HG03108 (cell line): ENCODE data around the gene MTNR1A.
"Not testable (repeated sequence)": the region's sequence is repeated elsewhere in the genome, so short reads cannot be mapped to it uniquely, and the experiment has no call there.

Experiments used
- ATAC-seq: cut with Tn5 transposase; IDR thresholded peaks from one replicate; pipeline ENCODE4 v1.9.1; 2021; ENCODE audit warnings: moderate library complexity; ENCODE audit not compliant: unreplicated experiment

The MTNR1A gene

GRCh38 chr4:186563761-186564160, 8.4 kb upstream of the MTNR1A start:
- no peak for ATAC-seq

- no peak for ATAC-seq
These were observed 6.4 kb upstream of the MTNR1A start for GRCh38 chr4:186561748-186562147.

- ATAC-seq = no peak
These were observed 5.3 kb upstream of the MTNR1A start for GRCh38 chr4:186560647-186561046.

- ATAC-seq = no peak
These were observed 2.1 kb upstream of the MTNR1A start for GRCh38 chr4:186557486-186557885.

GRCh38 chr4:186557061-186557460, 1.7 kb upstream of the MTNR1A start:
- no peak for ATAC-seq

GRCh38 chr4:186554539-186554913, 841 bp downstream of the MTNR1A start:
- ATAC-seq = no peak

- no peak for ATAC-seq
These were observed 1.6 kb downstream of the MTNR1A start for GRCh38 chr4:186553717-186554116.

GRCh38 chr4:186551849-186552248, 3.5 kb downstream of the MTNR1A start:
- ATAC-seq = no peak

GRCh38 chr4:186545436-186545835, 9.9 kb downstream of the MTNR1A start:
- no peak for ATAC-seq

- no peak for ATAC-seq
These were observed 12.2 kb downstream of the MTNR1A start for GRCh38 chr4:186543206-186543605.

- ATAC-seq = no peak
These were observed 13.6 kb downstream of the MTNR1A start for GRCh38 chr4:186541801-186542200.

GRCh38 chr4:186537843-186538521, 17.4 kb downstream of the MTNR1A start:
- no peak for ATAC-seq

GRCh38 chr4:186536285-186536684, 19.1 kb downstream of the MTNR1A start:
- no peak for ATAC-seq

GRCh38 chr4:186534056-186534455, 21.3 kb downstream of the MTNR1A start:
- ATAC-seq = no peak

- ATAC-seq = not testable (repeated sequence)
These were observed 31.4 kb downstream of the MTNR1A start for GRCh38 chr4:186523927-186524326.

GRCh38 chr4:186516287-186516686, 39.1 kb downstream of the MTNR1A start:
- ATAC-seq = no peak

- no peak for ATAC-seq
These were observed 41.0 kb downstream of the MTNR1A start for GRCh38 chr4:186514271-186514950.

GRCh38 chr4:186504771-186505170, 50.6 kb downstream of the MTNR1A start:
- not testable (repeated sequence) for ATAC-seq

GRCh38 chr4:186502231-186502630, 53.1 kb downstream of the MTNR1A start:
- ATAC-seq = no peak

GRCh38 chr4:186501554-186501953, 53.8 kb downstream of the MTNR1A start:
- no peak for ATAC-seq

GRCh38 chr4:186500721-186501304, 54.6 kb downstream of the MTNR1A start:
- ATAC-seq = no peak

- ATAC-seq = no peak
These were observed 55.9 kb downstream of the MTNR1A start for GRCh38 chr4:186499467-186499866.
